Duodenal mucosa (tissue), 2 donors: ENCODE results near the gene FMO1.

Experiments used
- H3K27ac ChIP-seq: one replicate; pipeline ENCODE4 v1.7.0; 2013; ENCODE audit warnings: low read depth, low read length
- H3K27me3 ChIP-seq, 2 donors: one replicate each; pipeline ENCODE4 v1.7.0; 2013; ENCODE audit warnings: low read length in 2 of 2, control low read depth in 1 of 2; ENCODE audit not compliant: insufficient read depth in 2 of 2, control insufficient read depth in 1 of 2
- H3K36me3 ChIP-seq, 2 donors: one replicate each; pipeline ENCODE4 v1.7.0; 2013; ENCODE audit warnings: low read length in 2 of 2, control low read depth in 1 of 2; ENCODE audit not compliant: insufficient read depth in 2 of 2, control insufficient read depth in 1 of 2
- H3K4me1 ChIP-seq, 2 donors: one replicate each; pipeline ENCODE4 v1.7.0; 2013; ENCODE audit warnings: low read length in 2 of 2, control low read depth in 1 of 2; ENCODE audit not compliant: insufficient read depth in 2 of 2, control insufficient read depth in 1 of 2
- H3K4me3 ChIP-seq, 2 donors: one replicate each; pipeline ENCODE4 v1.7.0; 2013; ENCODE audit warnings: low read length in 2 of 2, low read depth in 1 of 2
- H3K9ac ChIP-seq, 2 donors: one replicate each; pipeline ENCODE4 v1.7.0; 2013; ENCODE audit warnings: low read length in 2 of 2, low read depth in 1 of 2
- H3K9me3 ChIP-seq, 2 donors: one replicate each; pipeline ENCODE4 v1.7.0; 2013; ENCODE audit warnings: low read length in 2 of 2, control low read depth in 1 of 2; ENCODE audit not compliant: control insufficient read depth in 1 of 2

Gene FMO1

GRCh38 chr1:171299342-171299741, 51.0 kb downstream of the FMO1 start:
- no peak overlapping the region for H3K4me3 ChIP-seq
- H3K27ac ChIP-seq: no peak overlapping the region
- no peaks in the 10 kb centered on the region for H3K36me3 ChIP-seq
- no peaks in the 10 kb centered on the region for H3K27me3 ChIP-seq
- no peak overlapping the region for H3K9ac ChIP-seq
- H3K9me3 ChIP-seq: peaks cover 9% of the 10 kb centered on the region in 2 donors
- H3K4me1 ChIP-seq: no peaks in the 10 kb centered on the region

GRCh38 chr1:171300401-171300800, 52.1 kb downstream of the FMO1 start:
- H3K27me3 ChIP-seq: no peaks in the 10 kb centered on the region
- H3K27ac ChIP-seq: no peak overlapping the region
- no peak overlapping the region for H3K9ac ChIP-seq
- H3K4me1 ChIP-seq: no peaks in the 10 kb centered on the region
- H3K9me3 ChIP-seq: peaks cover 9% of the 10 kb centered on the region in 2 donors
- no peak overlapping the region for H3K4me3 ChIP-seq
- no peaks in the 10 kb centered on the region for H3K36me3 ChIP-seq

GRCh38 chr1:171310661-171311087, 62.4 kb downstream of the FMO1 start:
- H3K27ac ChIP-seq: no peak overlapping the region
- H3K27me3 ChIP-seq: no peaks in the 10 kb centered on the region
- no peaks in the 10 kb centered on the region for H3K36me3 ChIP-seq
- H3K9ac ChIP-seq: no peak overlapping the region
- peaks cover 6 to 14% of the 10 kb centered on the region in 2 donors for H3K4me1 ChIP-seq
- no peak overlapping the region for H3K4me3 ChIP-seq
- H3K9me3 ChIP-seq: no peaks in the 10 kb centered on the region

GRCh38 chr1:171311771-171312558, 63.7 kb downstream of the FMO1 start:
- Histone ChIP-seq H3K9me3 (no peaks in the 10 kb centered on the region), H3K27me3 (no peaks in the 10 kb centered on the region), H3K9ac (no peak overlapping the region), H3K27ac (no peak overlapping the region), H3K36me3 (peaks cover 0 to 3% of the 10 kb centered on the region in 2 donors), H3K4me1 (peaks cover 6 to 20% of the 10 kb centered on the region in 2 donors), H3K4me3 (no peak overlapping the region)

GRCh38 chr1:171313319-171313834, 65.1 kb downstream of the FMO1 start:
- H3K9ac ChIP-seq: no peak overlapping the region
- no peaks in the 10 kb centered on the region for H3K27me3 ChIP-seq
- no peak overlapping the region for H3K4me3 ChIP-seq
- no peaks in the 10 kb centered on the region for H3K9me3 ChIP-seq
- no peak overlapping the region for H3K27ac ChIP-seq
- peaks cover 0 to 20% of the 10 kb centered on the region in 2 donors for H3K4me1 ChIP-seq
- peaks cover 0 to 7% of the 10 kb centered on the region in 2 donors for H3K36me3 ChIP-seq

- Histone ChIP-seq H3K36me3 (peaks cover 0 to 8% of the 10 kb centered on the region in 2 donors), H3K27me3 (no peaks in the 10 kb centered on the region), H3K9ac (peak within 1 kb of the TSS; percentile 28 to 61), H3K4me1 (peaks cover 0 to 20% of the 10 kb centered on the region in 2 donors), H3K27ac (peak within 1 kb of the TSS; percentile 63), H3K9me3 (no peaks in the 10 kb centered on the region), H3K4me3 (peak within 1 kb of the TSS; percentile 62 to 67)
These were observed 65.6 kb downstream of the FMO1 start, which contains the start of gene FMO4 for GRCh38 chr1:171313835-171314320. TSS of gene FMO4 (plus strand) at chr1:171314183. CDS start at chr1:171319826, 5,643 bp downstream.

GRCh38 chr1:171329251-171329650, 81.0 kb downstream of the FMO1 start:
- Histone ChIP-seq H3K27ac (no peak overlapping the region), H3K36me3 (peaks cover 0 to 3% of the 10 kb centered on the region in 2 donors), H3K9ac (no peak overlapping the region), H3K4me3 (no peak overlapping the region), H3K9me3 (no peaks in the 10 kb centered on the region), H3K4me1 (no peaks in the 10 kb centered on the region), H3K27me3 (no peaks in the 10 kb centered on the region)

GRCh38 chr1:171334024-171334640, 85.8 kb downstream of the FMO1 start:
- H3K4me3 ChIP-seq: no peak overlapping the region
- H3K36me3 ChIP-seq: peaks cover 0 to 3% of the 10 kb centered on the region in 2 donors
- no peaks in the 10 kb centered on the region for H3K4me1 ChIP-seq
- no peaks in the 10 kb centered on the region for H3K27me3 ChIP-seq
- no peaks in the 10 kb centered on the region for H3K9me3 ChIP-seq
- no peak overlapping the region for H3K9ac ChIP-seq
- H3K27ac ChIP-seq: no peak overlapping the region
